HK-2 (cell line): ENCODE data around the gene TCAP.
A peak's percentile ranks its signal among the peaks of the same experiment; 100 is the strongest.

Experiments
- DNase-seq: peaks from one replicate; pipeline ENCODE4 v3.0.0-alpha.2; 2018; ENCODE audit not compliant: unreplicated experiment

TCAP gene

GRCh38 chr17:39648616-39649366 is 16.4 kb upstream of the TCAP start:
- no peak for DNase-seq

DNA sequence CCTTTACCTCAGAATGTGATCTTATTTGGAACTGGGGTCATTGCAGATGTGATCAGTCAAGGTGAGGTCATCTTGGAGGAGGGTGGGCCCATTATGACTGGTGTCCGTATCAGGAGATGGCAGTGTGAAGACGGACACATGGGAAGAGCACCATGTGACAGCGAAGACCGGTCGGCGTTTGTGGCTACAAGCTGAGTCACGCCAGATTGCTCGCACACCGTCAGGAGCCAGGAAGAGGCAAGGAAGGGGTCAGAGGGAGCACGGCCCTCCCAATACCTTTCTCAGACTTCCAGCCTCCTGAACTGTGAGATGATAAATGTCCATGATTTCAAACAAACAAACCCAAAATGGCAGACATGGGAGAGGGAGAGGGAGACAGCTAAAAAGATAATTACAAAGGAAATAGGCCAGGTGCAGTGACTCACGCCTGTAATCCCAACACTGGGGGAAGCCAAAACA is 15.0 kb upstream of the TCAP start:
- no peak for DNase-seq

DNA sequence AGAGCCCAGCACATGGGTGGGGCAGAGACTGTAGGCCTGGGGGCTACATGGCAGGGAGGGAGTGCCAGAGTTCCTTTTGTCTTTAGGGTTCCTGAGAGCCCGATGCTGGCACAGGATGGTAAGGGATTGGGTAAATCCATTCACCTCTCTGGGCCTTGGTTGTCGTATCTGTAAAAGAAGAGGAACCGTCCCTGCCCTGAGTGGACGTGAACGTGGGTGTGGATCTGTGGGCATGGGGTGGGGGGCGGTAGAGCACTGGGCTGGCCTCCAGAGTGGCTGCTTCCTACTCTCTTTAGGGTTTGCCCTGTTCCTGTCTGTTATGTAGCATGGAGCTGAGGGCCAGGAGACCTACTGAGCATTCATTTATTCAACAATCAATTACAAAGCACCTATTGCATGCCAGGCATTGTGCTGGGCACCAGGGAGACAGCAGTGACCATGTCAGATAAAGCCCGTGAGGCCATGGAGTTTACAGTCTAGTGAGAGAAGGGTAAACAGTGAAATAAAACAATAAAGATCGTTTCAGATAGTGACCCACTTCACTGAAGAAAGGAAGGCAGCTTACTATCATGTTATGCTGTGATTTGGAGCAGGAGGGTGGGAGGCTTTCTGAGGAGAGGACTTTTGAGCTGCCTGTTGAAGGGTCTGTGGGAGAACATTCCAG is 13.1 kb upstream of the TCAP start:
- DNase-seq = no peak

- no peak for DNase-seq
Observed at GRCh38 chr17:39652587-39653315, 12.4 kb upstream of the TCAP start.

DNA sequence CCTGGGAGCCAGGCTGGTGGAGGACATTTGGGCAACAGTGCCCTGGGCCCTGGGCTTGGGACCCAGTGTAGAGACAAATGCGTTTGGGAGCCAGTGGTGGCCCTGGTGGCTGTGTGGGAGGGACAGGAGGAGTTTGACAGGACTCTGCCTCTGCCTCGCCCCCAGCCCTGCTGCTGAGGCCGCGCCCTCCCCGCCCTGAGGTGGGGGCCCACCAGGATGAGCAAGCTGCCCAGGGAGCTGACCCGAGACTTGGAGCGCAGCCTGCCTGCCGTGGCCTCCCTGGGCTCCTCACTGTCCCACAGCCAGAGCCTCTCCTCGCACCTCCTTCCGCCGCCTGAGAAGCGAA is 11.9 kb upstream of the TCAP start:
- DNase-seq = no peak

DNA sequence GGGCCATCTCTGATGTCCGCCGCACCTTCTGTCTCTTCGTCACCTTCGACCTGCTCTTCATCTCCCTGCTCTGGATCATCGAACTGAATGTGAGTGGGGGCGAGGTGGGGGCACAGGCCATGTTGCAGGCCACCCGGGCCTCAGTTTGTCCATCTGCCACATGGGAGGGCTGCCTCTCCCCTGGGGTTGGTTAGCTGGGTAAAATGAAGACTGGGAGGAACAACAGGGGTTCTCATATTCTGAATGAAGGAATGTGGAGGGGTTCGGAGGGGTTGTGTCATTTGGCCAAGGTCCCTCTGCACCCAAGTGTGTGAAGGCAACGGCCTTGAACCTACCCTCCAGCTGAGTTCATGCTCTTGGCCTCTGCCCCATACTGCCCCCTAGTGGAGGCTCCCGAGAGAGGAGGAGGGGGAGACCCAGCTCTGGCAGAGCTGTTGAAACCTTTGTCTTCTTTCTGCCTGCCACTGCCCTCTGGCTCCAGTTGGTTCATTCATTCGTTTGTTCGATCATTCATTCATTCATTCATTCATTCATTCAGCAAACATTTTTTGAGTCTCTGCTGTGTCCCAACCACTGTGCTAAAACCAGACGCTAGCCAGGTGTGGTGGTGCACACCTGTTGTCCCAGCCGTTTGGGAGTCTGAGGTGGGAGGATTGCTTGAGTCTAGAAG is 11.4 kb upstream of the TCAP start:
- peak; percentile 55 for DNase-seq

- DNase-seq = no peak
Observed at GRCh38 chr17:39655105-39655504, 10.0 kb upstream of the TCAP start.

GRCh38 chr17:39658346-39658745 is 6.8 kb upstream of the TCAP start:
- no peak for DNase-seq

- no peak for DNase-seq
Observed at GRCh38 chr17:39658760-39659159, 6.4 kb upstream of the TCAP start.

DNA sequence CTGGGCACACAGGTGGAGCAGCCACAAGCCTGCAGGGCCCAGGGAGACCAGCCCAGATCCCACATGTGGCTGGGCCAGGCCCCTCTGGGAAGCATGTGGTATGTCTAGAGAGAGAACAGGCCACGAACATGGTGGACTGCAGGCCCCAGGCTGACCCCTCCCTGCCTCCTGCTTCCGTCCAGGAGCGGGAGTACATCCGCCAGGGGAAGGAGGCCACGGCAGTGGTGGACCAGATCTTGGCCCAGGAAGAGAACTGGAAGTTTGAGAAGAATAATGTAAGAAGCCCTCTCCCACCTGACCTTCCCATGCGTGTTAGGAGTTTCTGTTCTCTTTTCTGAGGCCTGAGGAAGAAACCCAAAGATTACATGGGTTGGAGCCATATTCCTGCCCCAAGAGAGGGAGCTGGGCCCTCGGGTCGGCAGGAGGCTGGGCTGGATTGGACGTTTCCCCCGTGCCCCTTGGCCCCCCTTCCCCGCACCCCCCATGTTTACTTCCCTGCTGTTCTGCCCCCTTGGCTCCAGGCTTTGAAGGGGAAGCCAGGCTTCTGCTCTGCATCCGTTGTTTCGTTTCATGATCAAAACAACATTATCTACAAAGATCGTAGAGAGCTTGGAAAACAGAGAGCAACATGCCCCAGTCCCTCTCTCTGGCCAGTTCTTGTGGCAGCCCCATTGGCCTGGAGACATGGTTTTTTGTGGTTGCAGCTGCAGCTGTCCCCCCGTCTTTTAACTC is 5.7 kb upstream of the TCAP start:
- DNase-seq = no peak

DNA sequence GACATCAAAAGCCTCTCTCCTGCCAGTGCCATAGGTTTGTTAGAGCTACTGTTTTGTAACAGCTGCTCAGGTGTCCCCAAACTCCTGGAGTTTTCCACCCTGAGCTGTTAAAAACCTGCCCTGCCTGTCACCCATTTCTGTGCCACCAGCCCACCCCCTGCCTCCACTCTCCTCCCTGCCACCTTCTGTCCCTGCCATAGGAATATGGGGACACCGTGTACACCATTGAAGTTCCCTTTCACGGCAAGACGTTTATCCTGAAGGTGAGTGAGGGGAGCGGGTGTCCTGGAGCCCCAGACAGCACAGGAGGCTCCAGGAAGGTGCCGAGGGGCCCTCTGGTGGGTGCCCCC is 5.2 kb upstream of the TCAP start:
- no peak for DNase-seq

- no peak for DNase-seq
Observed at GRCh38 chr17:39660397-39661385, 4.5 kb upstream of the TCAP start.

DNA sequence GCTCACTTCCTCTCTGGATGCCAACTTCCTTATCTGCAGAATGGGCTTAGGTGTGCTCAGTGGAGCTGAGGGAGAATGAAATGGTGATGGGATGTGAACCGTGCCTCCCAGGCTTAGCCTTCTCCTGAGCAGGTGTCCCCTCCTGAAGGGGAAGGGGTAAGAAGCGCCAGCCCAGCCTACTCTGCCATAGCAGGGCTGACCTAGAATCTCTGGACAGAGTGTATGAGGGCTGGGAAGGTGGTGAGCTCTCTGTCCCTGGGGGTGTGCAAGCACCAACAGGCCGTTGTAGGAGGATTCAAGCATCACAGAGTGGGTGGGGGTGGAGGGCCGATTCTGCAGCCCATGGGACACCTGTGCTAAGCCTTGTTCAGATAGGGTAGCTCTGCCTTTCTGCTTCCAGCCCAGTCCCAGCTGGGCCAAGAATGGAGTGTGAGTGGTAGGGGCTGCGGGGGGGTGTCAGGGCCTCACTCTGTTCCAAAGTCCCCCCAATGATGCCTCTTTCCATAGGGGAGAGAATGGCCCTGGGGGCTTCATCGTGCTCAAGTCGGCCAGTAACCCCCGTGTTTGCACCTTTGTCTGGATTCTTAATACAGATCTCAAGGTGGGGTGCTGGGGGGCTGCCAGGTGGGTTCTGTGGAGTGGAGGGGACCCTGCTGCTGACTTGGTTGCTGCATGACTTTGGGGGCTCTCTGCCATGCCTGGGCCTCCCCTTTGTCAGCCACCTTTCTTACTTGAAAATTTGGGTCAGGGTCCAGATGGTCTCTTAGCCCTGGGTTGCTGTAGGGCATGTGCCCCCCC is 3.2 kb upstream of the TCAP start:
- no peak for DNase-seq

- DNase-seq = no peak
Observed at GRCh38 chr17:39662551-39663339, 2.4 kb upstream of the TCAP start.

GRCh38 chr17:39663340-39663687 is 1.8 kb upstream of the TCAP start:
- no peak for DNase-seq

- DNase-seq = peak; percentile 74
Observed at GRCh38 chr17:39663688-39664580, 1.2 kb upstream of the TCAP start.

DNA sequence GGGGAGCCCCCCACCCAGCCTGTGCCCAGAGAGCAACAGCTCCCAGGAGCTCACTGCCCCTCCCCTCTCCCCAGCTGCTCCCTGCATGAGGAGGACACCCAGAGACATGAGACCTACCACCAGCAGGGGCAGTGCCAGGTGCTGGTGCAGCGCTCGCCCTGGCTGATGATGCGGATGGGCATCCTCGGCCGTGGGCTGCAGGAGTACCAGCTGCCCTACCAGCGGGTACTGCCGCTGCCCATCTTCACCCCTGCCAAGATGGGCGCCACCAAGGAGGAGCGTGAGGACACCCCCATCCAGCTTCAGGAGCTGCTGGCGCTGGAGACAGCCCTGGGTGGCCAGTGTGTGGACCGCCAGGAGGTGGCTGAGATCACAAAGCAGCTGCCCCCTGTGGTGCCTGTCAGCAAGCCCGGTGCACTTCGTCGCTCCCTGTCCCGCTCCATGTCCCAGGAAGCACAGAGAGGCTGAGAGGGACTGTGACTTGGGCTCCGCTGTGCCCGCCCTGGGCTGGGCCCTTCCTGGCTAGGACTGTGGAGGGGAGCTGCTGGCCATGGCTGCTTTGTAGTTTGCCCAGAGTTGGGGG is 584 bp downstream of the TCAP start:
- DNase-seq = no peak

DNA sequence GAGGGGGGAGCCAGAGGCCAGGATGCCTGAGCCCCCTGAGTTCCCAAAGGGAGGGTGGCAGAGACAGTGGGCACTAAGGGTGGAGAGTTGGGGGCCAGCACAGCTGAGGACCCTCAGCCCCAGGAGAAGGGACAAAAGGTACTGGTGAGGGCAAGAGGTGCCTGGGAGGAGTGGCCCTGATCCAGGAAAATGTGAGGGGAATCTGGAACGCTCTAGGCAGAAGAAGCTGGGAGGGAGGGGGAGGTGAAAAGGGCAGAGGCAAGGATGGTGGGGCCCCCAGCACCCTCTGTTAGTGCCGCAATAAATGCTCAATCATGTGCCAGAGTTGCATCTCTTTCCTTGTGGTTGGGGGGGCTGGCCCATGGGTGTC is 1.1 kb downstream of the TCAP start:
- no peak for DNase-seq
